Stimulated activated CD8-positive, alpha-beta memory T cell treated with anti-CD3 and anti-CD28 coated beads, Interleukin-15, amount 100 ng/mL, for 1 hour (primary cell): ENCODE data around the gene ANGPTL8.

ENCODE experiments used
- DNase-seq: peaks from one replicate; pipeline ENCODE4 v3.0.0-alpha.2; 2020; ENCODE audit warnings: low read depth

Gene ANGPTL8

GRCh38 chr19:11203194-11204075, 36.0 kb upstream of the ANGPTL8 start:
- DNase-seq: peak; percentile 5

- DNase-seq: no peak
Measured at GRCh38 chr19:11204076-11204602, 35.3 kb upstream of the ANGPTL8 start.

GRCh38 chr19:11204943-11205349, 34.5 kb upstream of the ANGPTL8 start:
- no peak for DNase-seq

- DNase-seq: no peak
Measured at GRCh38 chr19:11205939-11206570, 33.4 kb upstream of the ANGPTL8 start.

- DNase-seq: no peak
Measured at GRCh38 chr19:11208561-11209471, 30.6 kb upstream of the ANGPTL8 start.

GRCh38 chr19:11209839-11210655, 29.4 kb upstream of the ANGPTL8 start:
- DNase-seq: no peak

GRCh38 chr19:11210656-11210928, 28.8 kb upstream of the ANGPTL8 start:
- no peak for DNase-seq

GRCh38 chr19:11214387-11214786, 25.0 kb upstream of the ANGPTL8 start:
- DNase-seq: no peak

GRCh38 chr19:11221082-11221598, 18.3 kb upstream of the ANGPTL8 start:
- no peak for DNase-seq

GRCh38 chr19:11223200-11223599, 16.2 kb upstream of the ANGPTL8 start:
- no peak for DNase-seq

- DNase-seq: no peak
Measured at GRCh38 chr19:11224429-11224828, 15.0 kb upstream of the ANGPTL8 start.

- no peak for DNase-seq
Measured at GRCh38 chr19:11225172-11225571, 14.2 kb upstream of the ANGPTL8 start.

- no peak for DNase-seq
Measured at GRCh38 chr19:11225815-11226214, 13.6 kb upstream of the ANGPTL8 start.

- no peak for DNase-seq
Measured at GRCh38 chr19:11226716-11227166, 12.7 kb upstream of the ANGPTL8 start.

- no peak for DNase-seq
Measured at GRCh38 chr19:11227195-11227886, 12.1 kb upstream of the ANGPTL8 start.

GRCh38 chr19:11230621-11231386, 8.6 kb upstream of the ANGPTL8 start:
- DNase-seq: no peak

- DNase-seq: no peak
Measured at GRCh38 chr19:11232555-11232954, 6.9 kb upstream of the ANGPTL8 start.

GRCh38 chr19:11233073-11233472, 6.3 kb upstream of the ANGPTL8 start:
- no peak for DNase-seq

GRCh38 chr19:11234486-11235075, 4.8 kb upstream of the ANGPTL8 start:
- no peak for DNase-seq
